OCI-LY3 (cell line): Measurements from ENCODE around the gene WWTR1.

Source experiments
- EZH2phosphoT487 ChIP-seq: fragments of 200-600 bp; shearing (Covaris generic); IDR thresholded peaks from 2 replicates; pipeline ENCODE4 v1.6.1; 2018; ENCODE audit warnings: antibody characterized with exemption, mixed run types, low read depth
- TF ChIP-seq, protein P1 (sequence below): fragments of 200-600, 300-600 bp; sonication (generic); IDR thresholded peaks from 2 replicates; pipeline ENCODE4 v1.5.1; 2014; ENCODE audit warnings: antibody characterized with exemption, low read length, low read depth

DNA sequence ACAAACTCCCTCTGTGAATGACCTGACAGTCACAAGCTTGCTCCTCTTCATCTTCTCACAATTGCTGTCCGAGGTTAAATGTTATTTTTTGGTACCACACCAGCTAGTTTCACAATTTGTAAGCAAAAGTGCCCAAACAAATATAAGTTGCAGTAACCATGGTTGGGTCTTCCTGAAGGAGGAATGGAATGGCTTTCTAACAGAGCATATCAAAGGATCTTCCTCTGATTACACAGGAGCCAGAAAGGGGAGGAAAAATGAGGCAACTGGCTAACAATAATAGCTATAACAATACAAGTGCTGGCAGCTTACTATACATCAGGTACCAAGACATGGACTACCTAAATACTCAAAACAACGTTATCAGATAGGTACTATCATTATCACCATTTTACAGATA, 90.4 kb downstream of the WWTR1 start:
- TF ChIP-seq, protein P1, sequence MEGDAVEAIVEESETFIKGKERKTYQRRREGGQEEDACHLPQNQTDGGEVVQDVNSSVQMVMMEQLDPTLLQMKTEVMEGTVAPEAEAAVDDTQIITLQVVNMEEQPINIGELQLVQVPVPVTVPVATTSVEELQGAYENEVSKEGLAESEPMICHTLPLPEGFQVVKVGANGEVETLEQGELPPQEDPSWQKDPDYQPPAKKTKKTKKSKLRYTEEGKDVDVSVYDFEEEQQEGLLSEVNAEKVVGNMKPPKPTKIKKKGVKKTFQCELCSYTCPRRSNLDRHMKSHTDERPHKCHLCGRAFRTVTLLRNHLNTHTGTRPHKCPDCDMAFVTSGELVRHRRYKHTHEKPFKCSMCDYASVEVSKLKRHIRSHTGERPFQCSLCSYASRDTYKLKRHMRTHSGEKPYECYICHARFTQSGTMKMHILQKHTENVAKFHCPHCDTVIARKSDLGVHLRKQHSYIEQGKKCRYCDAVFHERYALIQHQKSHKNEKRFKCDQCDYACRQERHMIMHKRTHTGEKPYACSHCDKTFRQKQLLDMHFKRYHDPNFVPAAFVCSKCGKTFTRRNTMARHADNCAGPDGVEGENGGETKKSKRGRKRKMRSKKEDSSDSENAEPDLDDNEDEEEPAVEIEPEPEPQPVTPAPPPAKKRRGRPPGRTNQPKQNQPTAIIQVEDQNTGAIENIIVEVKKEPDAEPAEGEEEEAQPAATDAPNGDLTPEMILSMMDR, result no peak
- TF ChIP-seq EZH2phosphoT487, result no peak
